ENCODE results near the gene PSMD6.

GRCh38 chr3:64067506-64068346 lies 44.4 kb upstream of the PSMD6 start:
- TF ChIP-seq CTCF (conservative IDR thresholded peaks at IDR 0.05; ENCODE audit: low read length), result no peak
- TF ChIP-seq EZH2phosphoT487 (IDR thresholded peaks at IDR 0.05; ENCODE audit: borderline replicate concordance), result no peak
